ENCODE measurements around the gene OXSR1. TPM values are rescaled to one million over a fixed set of nuclear protein-coding genes. Genes with fewer than 3 reads are reported as not detected.

Gene OXSR1
- 10 to 100 TPM; 17.0 to 41.1 (median 29.4) TPM for total RNA-seq
- polyA plus RNA-seq, result 10 to 100 TPM; 12.4 to 24.9 TPM
- long read RNA-seq, donor 1, full-length matches to known transcripts, result 1 of 10 reads
- long read RNA-seq, donor 1, partial matches to known transcripts, result 8 of 10 reads
- long read RNA-seq, donor 1, other reads (novel, unspliced or antisense), result 1 of 10 reads
- long read RNA-seq, donor 2, full-length matches to known transcripts, result 8 of 8 reads
- long read RNA-seq, donor 2, partial matches to known transcripts, result 0 of 8 reads
- long read RNA-seq, donor 2, other reads (novel, unspliced or antisense), result 0 of 8 reads
- long read RNA-seq, donor 3, full-length matches to known transcripts, result 19 of 29 reads
- long read RNA-seq, donor 3, partial matches to known transcripts, result 5 of 29 reads
- long read RNA-seq, donor 3, other reads (novel, unspliced or antisense), result 5 of 29 reads

GRCh38 chr3:38164952-38165721, at the start of gene OXSR1:
Gene OXSR1, plus strand, starts transcription at chr3:38165537. Its CDS starts 340 bp downstream, at chr3:38165877.
- H3K9me3 ChIP-seq, result no peaks in the 10 kb centered on the region
- DNase-seq, result peak; percentile 97 to 99 (median 98)
- intact Hi-C loops (cut with DNase I), result loop anchor here in 2 of 4 donors (2.0 to 10.0 kb wide), 4 partner anchors 26 to 1170 kb away; partner anchors contain the start of genes ACAA1 (in 1 of the 2), EPM2AIP1 (in 1 of the 2), MLH1 (in 1 of the 2) and MYD88 (in 1 of the 2)
- no peaks in the 10 kb centered on the region for H3K36me3 ChIP-seq
- 0% methylated on average over 57 of the region's 57 CpGs for WGBS, 3 donors
- H3K27ac ChIP-seq, result peak within 1 kb of the TSS; percentile 89 to 93
- H3K4me1 ChIP-seq (ENCODE audit: insufficient read depth), result peaks cover 10% of the 10 kb centered on the region
- TF ChIP-seq EP300 (IDR thresholded peaks at IDR 0.05) (peak; percentile 86), CTCF (IDR thresholded peaks at IDR 0.05) (no peak), POLR2A (IDR thresholded peaks at IDR 0.05) (peak; percentile 81)
- H3K4me3 ChIP-seq, result peak within 1 kb of the TSS; percentile 100
- H3K27me3 ChIP-seq, result no peaks in the 10 kb centered on the region

GRCh38 chr3:38115645-38116427, 49.5 kb upstream of the OXSR1 start:
- Histone ChIP-seq H3K27ac (no peak overlapping the region), H3K9me3 (no peaks in the 10 kb centered on the region), H3K4me3 (no peak overlapping the region), H3K27me3 (no peaks in the 10 kb centered on the region), H3K36me3 (no peaks in the 10 kb centered on the region), H3K4me1 (ENCODE audit: insufficient read depth) (no peaks in the 10 kb centered on the region)
- intact Hi-C loops (cut with DNase I), result loop anchor here in 2 of 4 donors (10.0 kb wide), 2 partner anchors 229 to 359 kb away; partner anchors contain the start of gene XYLB (in 1 of the 2)
- peak in 1 of 5 donors; percentile 13 for DNase-seq
- 61 to 72% (median 62%) methylated on average over 9 of the region's 9 CpGs for WGBS, 3 donors
- TF ChIP-seq EP300 (IDR thresholded peaks at IDR 0.05) (no peak), CTCF (IDR thresholded peaks at IDR 0.05) (no peak), POLR2A (IDR thresholded peaks at IDR 0.05) (no peak)

- WGBS, 3 donors, result 77 to 89% (median 83%) methylated on average over 12 of the region's 12 CpGs
- Histone ChIP-seq H3K4me1 (ENCODE audit: insufficient read depth) (no peaks in the 10 kb centered on the region), H3K36me3 (no peaks in the 10 kb centered on the region), H3K4me3 (no peak overlapping the region), H3K9me3 (no peaks in the 10 kb centered on the region), H3K27ac (no peak overlapping the region), H3K27me3 (no peaks in the 10 kb centered on the region)
- intact Hi-C loops (cut with DNase I), result loop anchor here in 2 of 4 donors (10.0 kb wide), 2 partner anchors 228 to 358 kb away; partner anchors contain the start of gene XYLB (in 1 of the 2)
- no peak for DNase-seq
- TF ChIP-seq EP300 (IDR thresholded peaks at IDR 0.05) (no peak), CTCF (IDR thresholded peaks at IDR 0.05) (no peak), POLR2A (IDR thresholded peaks at IDR 0.05) (no peak)
These were observed 48.7 kb upstream of the OXSR1 start for GRCh38 chr3:38116471-38117162.

All from ovary (tissue), 10 donors.